OCI-LY7 (cell line): ENCODE results near the gene NBPF4. TPM values are rescaled to one million over a fixed set of nuclear protein-coding genes. Genes with fewer than 3 reads are reported as not detected.

Experiments
- BruUV-seq: library from RNA; stranded (reverse); fragments of 400-500 nt; replicated peaks from 2 replicates; lab custom pipeline; 2021; lab: Mats Ljungman, UMichigan
- CTCF ChIA-PET: fragments of 300-600 bp; sonication (Branson Sonifier 250); formaldehyde crosslinking; loops from one replicate; lab custom pipeline; 2022; ENCODE audit warnings: antibody characterized with exemption; ENCODE audit not compliant: unreplicated experiment; lab: Charles Lee
- POLR2A ChIA-PET: fragments of 300-600 bp; sonication (Branson Sonifier 250); formaldehyde crosslinking; loops from one replicate; lab custom pipeline; 2022; ENCODE audit warnings: antibody characterized with exemption; lab: Charles Lee
- DNase-seq: peaks from one replicate; pipeline ENCODE4 v3.0.0-alpha.2; 2015; ENCODE audit warnings: low spot score
- H2AFZ ChIP-seq: fragments of 200-600 bp; sonication (generic), shearing (Covaris generic); 2 replicates; pipeline ENCODE4 v1.6.1; 2014; ENCODE audit warnings: mild to moderate bottlenecking, antibody characterized with exemption, low read length, moderate library complexity
- H3K27ac ChIP-seq: fragments of 200-600 bp; sonication (generic); 2 replicates; pipeline ENCODE4 v1.5.1; 2014; ENCODE audit warnings: mixed run types, low read depth, mild to moderate bottlenecking, moderate library complexity, low read length, inconsistent platforms; ENCODE audit not compliant: poor library complexity, severe bottlenecking
- H3K36me3 ChIP-seq: fragments of 200-600 bp; sonication (generic); 2 replicates; pipeline ENCODE4 v1.6.1; 2014; ENCODE audit warnings: mild to moderate bottlenecking, antibody characterized with exemption, low read length, moderate library complexity, mixed read lengths; ENCODE audit not compliant: insufficient read depth
- H3K4me1 ChIP-seq: fragments of 200-600 bp; sonication (generic); 2 replicates; pipeline ENCODE4 v1.5.1; 2014; ENCODE audit warnings: mild to moderate bottlenecking, low read length; ENCODE audit not compliant: insufficient read depth, poor library complexity, severe bottlenecking
- H3K4me2 ChIP-seq: fragments of 200-600 bp; sonication (generic); 2 replicates; pipeline ENCODE4 v1.6.1; 2014; ENCODE audit warnings: mild to moderate bottlenecking, low read length
- H3K4me3 ChIP-seq: fragments of 200-600 bp; sonication (generic); 2 replicates; pipeline ENCODE4 v1.5.1; 2014; ENCODE audit warnings: mild to moderate bottlenecking, low read depth, low read length; ENCODE audit not compliant: poor library complexity, severe bottlenecking
- H3K79me2 ChIP-seq: fragments of 200-600 bp; sonication (generic); 2 replicates; pipeline ENCODE4 v1.6.1; 2016; ENCODE audit warnings: low read depth, mild to moderate bottlenecking, low read length, moderate library complexity, mixed read lengths; ENCODE audit not compliant: insufficient read depth
- H3K9me2 ChIP-seq: fragments of 200-600 bp; sonication (generic); 2 replicates; pipeline ENCODE4 v1.6.1; 2016; ENCODE audit warnings: mild to moderate bottlenecking, low read length, mixed read lengths; ENCODE audit not compliant: insufficient read depth
- H3K9me3 ChIP-seq: fragments of 200-600 bp; sonication (generic); 2 replicates; pipeline ENCODE4 v1.6.1; 2014; ENCODE audit warnings: mild to moderate bottlenecking, mixed run types, low read length, mixed read lengths
- H4K20me1 ChIP-seq: fragments of 200-600 bp; sonication (generic); 2 replicates; pipeline ENCODE4 v1.6.1; 2014; ENCODE audit warnings: mild to moderate bottlenecking, antibody characterized with exemption, low read length, moderate library complexity, mixed read lengths; ENCODE audit not compliant: insufficient read depth
- EZH2phosphoT487 ChIP-seq: fragments of 200-600 bp; sonication (generic); IDR thresholded peaks from 2 replicates; pipeline ENCODE4 v1.6.1; 2018; ENCODE audit warnings: low read depth, borderline replicate concordance, mild to moderate bottlenecking, mixed run types, antibody characterized with exemption, low read length, moderate library complexity, mixed read lengths
- intact Hi-C: fragments of 100-400 bp; cut with micrococcal nuclease; formaldehyde crosslinking; loops from one replicate; pipeline ENCODE4 v1.10.0; 2022; ENCODE audit not compliant: unreplicated experiment
- total RNA-seq, 2 experiments: library from RNA; depleted of rRNA in 1 of 2; stranded (reverse); fragments of >200 nt in 1 of 2; shearing (Covaris generic) in 1 of 2; gene quantifications; 2 replicates each; pipeline ENCODE4 v1.2.3, GENCODE V29; 2014 to 2022
- TF ChIP-seq, protein P1 (sequence below): fragments of 200-600 bp; sonication (generic); conservative IDR thresholded peaks from 2 replicates; pipeline ENCODE4 v1.5.1; 2014; ENCODE audit warnings: mild to moderate bottlenecking, antibody characterized with exemption, low read length, moderate library complexity, mixed read lengths

NBPF4 gene
- total RNA-seq, 2 experiments from 2014 or later: not detected

DNA sequence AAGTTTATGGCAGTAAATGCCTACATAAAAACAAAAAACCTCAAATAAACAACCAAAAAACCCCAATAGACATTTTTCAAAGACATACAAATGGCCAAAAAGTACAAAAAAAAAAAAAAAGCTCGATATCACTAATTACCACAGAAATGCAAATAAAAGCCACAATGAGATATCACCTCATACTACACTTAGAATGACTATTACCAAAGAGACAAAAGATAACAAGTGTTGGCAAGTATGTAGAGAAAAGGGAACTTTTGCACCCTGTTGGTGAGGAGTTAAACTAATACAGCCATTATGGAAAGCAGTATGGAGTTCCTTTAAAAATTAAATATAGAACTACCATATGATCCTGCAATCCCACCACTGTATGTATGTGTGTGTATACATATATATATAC, 64.9 kb downstream of the NBPF4 start:
- H2AFZ ChIP-seq: no peak overlapping the region
- ChIA-PET CTCF (no interaction called here), POLR2A (no interaction called here)
- no peak overlapping the region for H3K27ac ChIP-seq
- H3K4me1 ChIP-seq: no peaks in the 10 kb centered on the region
- TF ChIP-seq EZH2phosphoT487: no peak
- TF ChIP-seq, protein P1, sequence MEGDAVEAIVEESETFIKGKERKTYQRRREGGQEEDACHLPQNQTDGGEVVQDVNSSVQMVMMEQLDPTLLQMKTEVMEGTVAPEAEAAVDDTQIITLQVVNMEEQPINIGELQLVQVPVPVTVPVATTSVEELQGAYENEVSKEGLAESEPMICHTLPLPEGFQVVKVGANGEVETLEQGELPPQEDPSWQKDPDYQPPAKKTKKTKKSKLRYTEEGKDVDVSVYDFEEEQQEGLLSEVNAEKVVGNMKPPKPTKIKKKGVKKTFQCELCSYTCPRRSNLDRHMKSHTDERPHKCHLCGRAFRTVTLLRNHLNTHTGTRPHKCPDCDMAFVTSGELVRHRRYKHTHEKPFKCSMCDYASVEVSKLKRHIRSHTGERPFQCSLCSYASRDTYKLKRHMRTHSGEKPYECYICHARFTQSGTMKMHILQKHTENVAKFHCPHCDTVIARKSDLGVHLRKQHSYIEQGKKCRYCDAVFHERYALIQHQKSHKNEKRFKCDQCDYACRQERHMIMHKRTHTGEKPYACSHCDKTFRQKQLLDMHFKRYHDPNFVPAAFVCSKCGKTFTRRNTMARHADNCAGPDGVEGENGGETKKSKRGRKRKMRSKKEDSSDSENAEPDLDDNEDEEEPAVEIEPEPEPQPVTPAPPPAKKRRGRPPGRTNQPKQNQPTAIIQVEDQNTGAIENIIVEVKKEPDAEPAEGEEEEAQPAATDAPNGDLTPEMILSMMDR: no peak
- no peak for DNase-seq
- no peak overlapping the region for H3K4me3 ChIP-seq
- 0 out of 2 replicates have a peak, but pooled peaks cover 5% of the 10 kb centered on the region for H3K9me3 ChIP-seq
- no peaks in the 10 kb centered on the region for H3K36me3 ChIP-seq
- intact Hi-C loops: no loop called here
- H4K20me1 ChIP-seq: no peaks in the 10 kb centered on the region
- no peaks in the 10 kb centered on the region for H3K9me2 ChIP-seq
- BruUV-seq: no TSS peak
- no peak overlapping the region for H3K4me2 ChIP-seq
- H3K79me2 ChIP-seq: no peaks in the 10 kb centered on the region

Other genes starting within 250 kb of the NBPF4 start
- not detected in 2 replicates for gene SLC25A24, start 43.7 kb downstream of the NBPF4 start, total RNA-seq (2014; rRNA removed; shearing (Covaris generic))
- gene SLC25A24, start 43.7 kb downstream of the NBPF4 start, total RNA-seq (2022): not detected in 2 replicates
- gene NBPF6, start 206.3 kb upstream of the NBPF4 start, total RNA-seq (2014; rRNA removed; shearing (Covaris generic)): not detected in 2 replicates
- not detected in 2 replicates for gene NBPF6, start 206.3 kb upstream of the NBPF4 start, total RNA-seq (2022)